GM18867 (cell line): ENCODE results near the gene F12.
"Not testable (repeated sequence)": the region's sequence is repeated elsewhere in the genome, so short reads cannot be mapped to it uniquely, and the experiment has no call there.

Experiments used
- ATAC-seq: cut with Tn5 transposase; IDR thresholded peaks from one replicate; pipeline ENCODE4 v1.9.1; 2021; ENCODE audit warnings: mild to moderate bottlenecking, moderate library complexity; ENCODE audit not compliant: unreplicated experiment

F12 gene

GRCh38 chr5:177432839-177433657 is 23.7 kb upstream of the F12 start:
- ATAC-seq = no peak

- no peak for ATAC-seq
Observed at GRCh38 chr5:177432143-177432838, 22.9 kb upstream of the F12 start.

GRCh38 chr5:177431317-177432142 is 22.2 kb upstream of the F12 start:
- peak; percentile 47 for ATAC-seq

- no peak for ATAC-seq
Observed at GRCh38 chr5:177430972-177431316, 21.6 kb upstream of the F12 start.

- no peak for ATAC-seq
Observed at GRCh38 chr5:177430140-177430951, 21.0 kb upstream of the F12 start.

- ATAC-seq = no peak
Observed at GRCh38 chr5:177429248-177430040, 20.1 kb upstream of the F12 start.

DNA sequence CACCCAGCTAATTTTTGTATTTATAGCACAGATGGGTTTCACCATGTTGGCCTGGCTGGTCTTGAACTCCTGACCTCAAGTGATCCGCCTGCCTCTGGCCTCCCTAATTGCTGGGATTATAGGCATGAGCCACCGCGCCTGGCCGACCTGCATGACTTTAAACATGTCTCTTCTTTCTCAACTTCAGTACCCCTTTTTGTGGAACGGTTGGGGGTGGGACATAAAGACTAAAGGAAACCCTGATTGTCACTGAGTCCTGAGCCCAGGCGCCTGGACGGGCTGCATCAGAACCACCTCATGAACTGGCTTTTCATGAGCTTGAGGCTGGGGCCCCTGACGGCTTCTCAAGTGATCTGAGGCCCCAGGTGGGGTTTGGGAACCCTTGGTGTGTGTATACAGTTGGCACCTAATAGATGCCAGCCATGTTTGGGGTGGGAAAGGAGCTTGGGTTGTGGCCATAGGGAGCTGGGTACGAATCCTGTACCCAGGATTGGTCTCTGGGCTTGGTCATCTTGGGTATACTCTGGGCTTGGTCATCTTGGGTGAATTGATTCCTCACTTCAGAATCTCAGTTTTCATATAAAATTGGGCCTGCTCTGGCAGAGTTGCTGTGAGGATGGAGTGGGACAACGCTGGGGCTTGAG is 19.3 kb upstream of the F12 start:
- no peak for ATAC-seq

GRCh38 chr5:177427919-177428573 is 18.7 kb upstream of the F12 start:
- no peak for ATAC-seq

DNA sequence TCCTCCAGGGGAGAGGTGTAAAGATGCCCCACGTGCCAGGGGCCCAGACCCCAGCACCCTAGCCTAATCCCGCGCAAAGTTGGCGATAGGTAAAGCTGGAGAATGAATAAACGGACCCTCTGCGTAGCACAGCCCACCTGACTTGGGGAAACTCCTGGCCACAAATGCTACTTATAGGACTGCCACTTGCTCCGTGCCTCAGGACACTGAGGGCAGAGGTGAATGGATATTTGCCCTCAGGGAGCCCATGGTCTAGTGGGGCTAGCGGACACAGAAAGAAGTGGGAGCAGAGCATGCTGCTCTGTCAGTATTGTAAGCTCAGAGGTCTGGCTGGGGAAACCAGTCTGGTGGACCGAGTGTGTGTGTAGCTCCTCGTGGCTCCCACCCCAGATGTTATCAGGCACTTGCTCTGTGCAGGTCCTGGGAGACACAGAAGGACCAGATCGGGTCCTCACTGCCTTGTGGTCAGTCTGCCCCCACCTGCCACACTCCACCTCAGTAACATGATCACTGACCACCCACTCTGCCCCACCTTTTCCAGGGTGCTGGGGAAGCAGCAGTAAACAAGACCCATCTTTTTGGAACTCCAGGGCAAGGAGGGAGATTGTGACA is 18.0 kb upstream of the F12 start:
- no peak for ATAC-seq

DNA sequence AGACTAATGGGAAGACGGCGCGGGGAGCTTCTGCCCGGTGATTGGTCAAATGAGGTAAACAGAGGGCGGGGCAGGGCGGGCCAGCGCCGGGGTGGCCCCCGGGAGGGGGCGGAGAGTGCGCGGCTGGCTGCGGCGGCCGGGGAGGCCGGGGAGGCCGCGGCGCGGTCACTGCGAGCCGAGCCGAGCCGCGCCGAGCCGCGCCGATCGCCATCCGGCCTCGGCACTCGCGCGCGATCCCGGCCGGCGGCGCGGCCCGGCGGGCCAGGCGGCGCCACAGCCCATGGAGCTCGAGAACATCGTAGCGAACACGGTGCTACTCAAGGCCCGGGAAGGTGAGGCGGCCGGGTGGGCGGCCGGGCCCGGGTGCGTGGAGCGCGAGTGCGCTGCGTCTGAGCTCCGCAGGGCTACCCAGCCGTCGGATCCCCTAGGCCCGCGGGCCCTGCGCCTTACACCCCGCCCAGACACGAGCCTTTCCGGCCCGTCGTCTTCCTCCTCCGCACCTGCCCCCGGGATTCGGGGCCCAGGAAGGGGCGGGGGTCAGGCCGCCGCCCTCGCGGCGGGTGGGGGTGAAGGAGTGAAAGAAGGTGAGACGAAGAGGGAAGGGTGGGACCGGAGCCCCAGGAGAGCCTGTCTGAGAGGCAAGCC is 17.3 kb upstream of the F12 start, which contains the start of gene GRK6:
TSS of gene GRK6 (plus strand) at position 111 of the 645 bp plus-strand sequence. CDS start at position 281, 170 bp downstream.
- peak; percentile 12 for ATAC-seq

GRCh38 chr5:177425801-177426565 is 16.6 kb upstream of the F12 start:
- ATAC-seq = peak; percentile 75

DNA sequence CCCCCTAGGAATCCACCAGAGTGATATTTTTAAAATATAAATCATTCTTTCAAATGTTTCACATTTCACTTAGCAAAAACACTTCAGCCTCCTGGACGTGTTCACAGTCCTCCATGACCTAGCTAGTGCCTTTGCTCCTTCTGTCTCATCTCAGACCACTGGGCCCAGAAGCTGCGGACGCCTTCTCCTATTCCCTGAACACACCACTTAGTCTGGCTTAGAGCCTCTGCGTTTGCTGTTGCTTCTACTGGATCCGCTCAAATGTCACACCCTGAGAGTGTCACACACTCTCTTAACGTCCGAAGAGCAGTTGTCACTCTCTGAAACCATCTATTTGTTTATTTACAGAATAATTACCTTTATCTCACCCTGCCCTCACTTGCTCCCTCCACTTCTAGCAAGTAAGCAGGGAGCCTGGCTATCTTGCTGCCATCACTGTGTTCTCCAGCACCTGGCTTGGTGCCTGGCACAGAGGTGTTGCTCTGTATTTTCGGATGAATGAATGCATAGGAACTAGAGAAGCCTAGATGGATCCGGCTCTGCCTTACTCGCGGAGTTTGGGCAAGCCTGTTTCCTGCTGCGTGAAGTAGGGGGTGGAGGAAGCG is 15.9 kb upstream of the F12 start:
- no peak for ATAC-seq

DNA sequence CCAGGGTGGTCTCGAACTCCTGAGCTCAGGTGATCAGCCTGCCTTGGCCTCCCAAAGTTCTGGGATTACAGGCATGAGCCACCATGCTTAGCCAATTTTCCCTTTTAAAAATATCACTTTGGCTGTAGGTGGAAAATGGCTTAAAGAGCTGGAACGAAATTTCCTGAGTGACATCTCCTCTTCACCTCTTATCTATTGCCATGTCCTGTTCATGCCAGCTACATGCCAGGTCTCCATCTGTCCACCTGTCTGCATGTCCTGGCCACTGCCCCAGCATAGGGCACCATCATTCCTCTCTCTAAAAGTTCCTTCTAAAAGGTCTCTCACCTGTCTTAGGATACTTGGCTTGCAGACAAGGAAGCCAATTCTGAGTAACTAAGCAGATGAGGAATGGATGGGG is 14.3 kb upstream of the F12 start:
- no peak for ATAC-seq

- no peak for ATAC-seq
Observed at GRCh38 chr5:177421062-177421798, 11.9 kb upstream of the F12 start.

- ATAC-seq = not testable (repeated sequence)
Observed at GRCh38 chr5:177420472-177420871, 11.1 kb upstream of the F12 start.

DNA sequence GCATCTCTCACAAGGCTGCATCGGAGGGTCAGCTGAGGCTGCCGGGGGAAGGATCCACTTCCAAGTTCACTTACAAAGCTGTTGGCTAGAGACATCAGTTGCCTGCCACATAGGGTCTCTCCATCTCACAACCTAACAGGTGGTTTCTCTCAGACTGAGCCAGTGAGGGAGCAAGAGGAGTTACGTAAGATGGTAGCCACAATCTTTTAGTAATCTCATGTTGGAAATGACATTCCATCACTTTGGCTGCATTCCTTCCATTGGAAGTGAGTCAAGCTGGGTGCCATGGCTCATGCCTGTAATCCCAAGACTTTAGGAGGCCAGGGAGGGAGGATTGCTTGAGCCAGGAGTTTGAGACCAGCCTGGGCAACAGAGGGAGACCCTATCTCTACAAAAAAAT is 9.7 kb upstream of the F12 start:
- ATAC-seq = no peak
